Natural killer cell (primary cell): ENCODE measurements around the gene PSMA5. TPM values are rescaled to one million over a fixed set of nuclear protein-coding genes. Genes with fewer than 3 reads are reported as not detected.

Experiments used
- ATAC-seq, 3 donors: fragments of 150-1000 bp in 2 of 3; fragments of 200-7000 bp in 1 of 3; cut with Tn5 transposase; 1 replicate in 1 of 3; 2 replicates in 2 of 3; pipeline ENCODE4 v1.10.0; 2021; ENCODE audit warnings: mild to moderate bottlenecking in 2 of 3, moderate library complexity in 2 of 3
- DNase-seq, 2 donors: peaks; one replicate each; pipeline versions ENCODE4 v3.0.0 to v3.0.0-alpha.2; 2013 to 2021; ENCODE audit warnings: mixed read lengths in 1 of 2
- H3K27ac ChIP-seq: one replicate; pipeline ENCODE4 v1.5.1; 2013; ENCODE audit warnings: mild to moderate bottlenecking, low read length
- H3K27me3 ChIP-seq: one replicate; pipeline ENCODE4 v1.6.1; 2013; ENCODE audit warnings: low read length; ENCODE audit not compliant: control insufficient read depth, insufficient read depth
- H3K36me3 ChIP-seq: one replicate; pipeline ENCODE4 v1.6.1; 2013; ENCODE audit warnings: low read length; ENCODE audit not compliant: control insufficient read depth, insufficient read depth
- H3K4me1 ChIP-seq: one replicate; pipeline ENCODE4 v1.6.1; 2013; ENCODE audit warnings: low read length; ENCODE audit not compliant: control insufficient read depth, insufficient read depth
- H3K4me3 ChIP-seq: one replicate; pipeline ENCODE4 v1.5.1; 2013; ENCODE audit warnings: low read length
- H3K9me3 ChIP-seq: one replicate; pipeline ENCODE4 v1.6.1; 2013; ENCODE audit warnings: low read length; ENCODE audit not compliant: control insufficient read depth, insufficient read depth
- H3K27ac Mint-ChIP-seq, 2 donors: one replicate each; pipeline ENCODE4 v1.8.0; 2022; ENCODE audit warnings: mild to moderate bottlenecking in 2 of 2, mixed read lengths in 2 of 2, moderate library complexity in 1 of 2
- H3K27me3 Mint-ChIP-seq, 2 donors: one replicate each; pipeline ENCODE4 v1.8.0; 2022; ENCODE audit warnings: low read depth in 2 of 2, mixed read lengths in 2 of 2
- H3K36me3 Mint-ChIP-seq: one replicate; pipeline ENCODE4 v1.8.0; 2022; ENCODE audit warnings: mixed read lengths
- H3K4me1 Mint-ChIP-seq, 2 donors: one replicate each; pipeline ENCODE4 v1.8.0; 2022; ENCODE audit warnings: mixed read lengths in 2 of 2
- H3K4me3 Mint-ChIP-seq: one replicate; pipeline ENCODE4 v1.8.0; 2022; ENCODE audit warnings: mild to moderate bottlenecking, moderate library complexity, mixed read lengths
- H3K9me3 Mint-ChIP-seq, 2 donors: one replicate each; pipeline ENCODE4 v1.8.0; 2022; ENCODE audit warnings: mixed read lengths in 2 of 2
- CTCF ChIP-seq: fragments of 200-600 bp; IDR thresholded peaks from one replicate; pipeline ENCODE4 v1.8.0; 2022; ENCODE audit warnings: antibody characterized with exemption
- WGBS: methylation state at CpG from one replicate; pipeline ENCODE4 v1.1.7; 2013; ENCODE audit warnings: missing lambda C conversion rate; ENCODE audit not compliant: insufficient coverage; 5-methylcytosine and 5-hydroxymethylcytosine counted together
- intact Hi-C: fragments of 100-400 bp; cut with micrococcal nuclease; formaldehyde crosslinking; loops from one replicate; pipeline ENCODE4 v1.14.2; 2022
- total RNA-seq, 4 donors: library from RNA; stranded (reverse); fragments of 120-200 nt in 1 of 4; gene quantifications; one replicate each; pipeline versions ENCODE4 v1.2.3 to v1.2.4, GENCODE V29; 2013 to 2022

PSMA5 gene
- total RNA-seq, 3 donors from 2014 or later (not counting 1 experiment from before 2014, with no cell fraction given): 54.7 to 76.0 (median 59.6) TPM

- H3K36me3 Mint-ChIP-seq: no peaks in the 10 kb centered on the region
- peaks cover 25% of the 10 kb centered on the region for H3K36me3 ChIP-seq
- intact Hi-C loops: loop anchor here (1.0 to 2.0 kb wide), 3 partner anchors 122 to 136 kb away; no protein-coding TSS in a partner anchor
- H3K9me3 Mint-ChIP-seq: no peaks in the 10 kb centered on the region
- DNase-seq: peak in 1 of 2 donors; percentile 83
- peak; percentile 32 to 61 (median 47) for ATAC-seq
- peaks cover 15% of the 10 kb centered on the region for H3K27me3 ChIP-seq
- peak overlapping the region; percentile 66 for H3K4me3 Mint-ChIP-seq
- no peak overlapping the region for H3K27ac Mint-ChIP-seq
- no peak overlapping the region for H3K4me3 ChIP-seq
- peak; percentile 75 for TF ChIP-seq CTCF
- peaks cover 13 to 18% of the 10 kb centered on the region in 2 donors for H3K4me1 Mint-ChIP-seq
- H3K9me3 ChIP-seq: no peaks in the 10 kb centered on the region
- peaks cover 14% of the 10 kb centered on the region for H3K4me1 ChIP-seq
- WGBS: 86% methylated on average over 1 of the region's 2 CpGs
- no peak overlapping the region for H3K27ac ChIP-seq
- H3K27me3 Mint-ChIP-seq: peaks cover 21 to 27% of the 10 kb centered on the region in 2 donors
These were observed 26.8 kb downstream of the PSMA5 start for GRCh38 chr1:109399326-109399957.

GRCh38 chr1:109398343-109399225 lies 27.7 kb downstream of the PSMA5 start:
- no peak for TF ChIP-seq CTCF
- Mint-ChIP-seq H3K9me3 (no peaks in the 10 kb centered on the region), H3K27ac (peak overlapping the region in 1 of 2 donors; percentile 22), H3K4me1 (peaks cover 13 to 17% of the 10 kb centered on the region in 2 donors), H3K36me3 (no peaks in the 10 kb centered on the region), H3K27me3 (peaks cover 25 to 28% of the 10 kb centered on the region in 2 donors), H3K4me3 (peak overlapping the region; percentile 80)
- peaks cover 18% of the 10 kb centered on the region for H3K36me3 ChIP-seq
- ATAC-seq: no peak
- H3K4me1 ChIP-seq: peaks cover 14% of the 10 kb centered on the region
- H3K4me3 ChIP-seq: peak overlapping the region; percentile 37
- H3K9me3 ChIP-seq: no peaks in the 10 kb centered on the region
- 59% methylated on average over 12 of the region's 18 CpGs for WGBS
- no peak overlapping the region for H3K27ac ChIP-seq
- intact Hi-C loops: loop anchor here (1.0 to 2.0 kb wide), 3 partner anchors 121 to 135 kb away; no protein-coding TSS in a partner anchor
- H3K27me3 ChIP-seq: peaks cover 15% of the 10 kb centered on the region
- DNase-seq: peak in 1 of 2 donors; percentile 22

GRCh38 chr1:109397581-109398342 lies 28.5 kb downstream of the PSMA5 start, which contains the start of gene SORT1:
TSS of gene SORT1 (minus strand) at chr1:109397918. CDS start at chr1:109397892, 26 bp downstream.
- peak; percentile 92 to 98 (median 94) for ATAC-seq

More at GRCh38 chr1:109397581-109398342, 28.5 kb downstream of the PSMA5 start, which contains the start of gene SORT1:
- under 1% methylated on average over 98 of the region's 98 CpGs for WGBS
- Histone ChIP-seq H3K27ac (no peak within 1 kb of the TSS), H3K36me3 (peaks cover 18% of the 10 kb centered on the region), H3K9me3 (no peaks in the 10 kb centered on the region), H3K27me3 (peaks cover 15% of the 10 kb centered on the region), H3K4me3 (peak within 1 kb of the TSS; percentile 37), H3K4me1 (peaks cover 16% of the 10 kb centered on the region)
- Mint-ChIP-seq H3K27ac (peak within 1 kb of the TSS in 1 of 2 donors; percentile 22), H3K27me3 (peaks cover 25 to 33% of the 10 kb centered on the region in 2 donors), H3K36me3 (no peaks in the 10 kb centered on the region), H3K4me3 (peak within 1 kb of the TSS; percentile 92), H3K9me3 (no peaks in the 10 kb centered on the region), H3K4me1 (peaks cover 13 to 17% of the 10 kb centered on the region in 2 donors)
- TF ChIP-seq CTCF: no peak
- DNase-seq: peak; percentile 50 to 74
- intact Hi-C loops: loop anchor here (2.0 kb wide), 1 partner anchor 135 kb away; no protein-coding TSS in a partner anchor
